ENCODE data around the gene JAM3. TPM values are rescaled to one million over a fixed set of nuclear protein-coding genes. Genes with fewer than 3 reads are reported as not detected.

Gene JAM3
- total RNA-seq, 1 experiment from 2014 or later, result 32.9 TPM

- H3K27me3 Mint-ChIP-seq (ENCODE audit: low read depth), result peaks cover 18% of the 10 kb centered on the region
- ChIA-PET POLR2A (interaction anchor here (0.9 to 1.3 kb wide), 4 partner anchors 11 to 100 kb away, joined by 3 to 4 read pairs (median 3); no protein-coding TSS in a partner anchor), CTCF (interaction anchor here (0.6 to 9.1 kb wide), 11 partner anchors 8 to 116 kb away, joined by 3 to 125 read pairs (median 8); no protein-coding TSS in a partner anchor)
- DNase-seq (ENCODE audit: low spot score) (no peak), ATAC-seq (no peak)
- H3K27ac Mint-ChIP-seq, result no peak overlapping the region
- no peaks in the 10 kb centered on the region; the same call in 1 of the 2 replicates for H3K36me3 Mint-ChIP-seq
- no peaks in the 10 kb centered on the region for H3K9me3 Mint-ChIP-seq
- TF ChIP-seq CBFB (CRISPR knock-in tag; IDR thresholded peaks at IDR 0.05; ENCODE audit: low read depth), result no peak
- no peak for TF ChIP-seq RORB (CRISPR knock-in tag; IDR thresholded peaks at IDR 0.05)
- TF ChIP-seq PREB (CRISPR knock-in tag; IDR thresholded peaks at IDR 0.05; ENCODE audit: borderline replicate concordance), result no peak
- H3K4me3 Mint-ChIP-seq, result no peak overlapping the region
- peaks cover 63% of the 10 kb centered on the region for H3K4me1 Mint-ChIP-seq
Measured at GRCh38 chr11:134034496-134035381, 34.1 kb upstream of the JAM3 start.

- peak; percentile 7 for ATAC-seq
Measured at GRCh38 chr11:134036492-134037045, 32.3 kb upstream of the JAM3 start.

More at GRCh38 chr11:134036492-134037045, 32.3 kb upstream of the JAM3 start:
- Mint-ChIP-seq H3K4me3 (peak overlapping the region; percentile 84), H3K4me1 (peaks cover 60% of the 10 kb centered on the region), H3K27me3 (ENCODE audit: low read depth) (peaks cover 8% of the 10 kb centered on the region), H3K36me3 (no peaks in the 10 kb centered on the region; the same call in 1 of the 2 replicates), H3K9me3 (no peaks in the 10 kb centered on the region), H3K27ac (no peak overlapping the region)
- TF ChIP-seq NR3C1 (CRISPR knock-in tag; conservative IDR thresholded peaks at IDR 0.05; ENCODE audit: low read depth) (no peak), PRDM15 (CRISPR knock-in tag; IDR thresholded peaks at IDR 0.05) (peak; percentile 96), ZBTB21 (CRISPR knock-in tag; IDR thresholded peaks at IDR 0.05; ENCODE audit: borderline replicate concordance) (no peak), SOX15 (CRISPR knock-in tag; IDR thresholded peaks at IDR 0.05) (no peak), CDX4 (CRISPR knock-in tag; IDR thresholded peaks at IDR 0.05; ENCODE audit: borderline replicate concordance) (no peak), ETV6 (CRISPR knock-in tag; IDR thresholded peaks at IDR 0.05) (0 out of 2 replicates have a peak, but pooled peaks have one; percentile 24), AR (CRISPR knock-in tag; IDR thresholded peaks at IDR 0.05) (no peak), JAZF1 (CRISPR knock-in tag; IDR thresholded peaks at IDR 0.05) (no peak), JUN (CRISPR knock-in tag; IDR thresholded peaks at IDR 0.05) (no peak), FOXP1 (CRISPR knock-in tag; IDR thresholded peaks at IDR 0.05; ENCODE audit: borderline replicate concordance) (no peak)
- POLR2A ChIA-PET, result no interaction called here
- CTCF ChIA-PET, result interaction anchor here (0.8 to 2.9 kb wide), 11 partner anchors 9 to 109 kb away, joined by 3 to 30 read pairs (median 4); partner anchors contain the start of gene JAM3
- peak; percentile 48 for DNase-seq (ENCODE audit: low spot score)

Measured in WTC11 (cell line).